PC-3 (cell line): ENCODE measurements around the gene ESRRB. TPM values are rescaled to one million over a fixed set of nuclear protein-coding genes. Genes with fewer than 3 reads are reported as not detected.

Experiments used
- ATAC-seq: fragments of 200-7000 bp; cut with Tn5 transposase; 2 replicates; pipeline ENCODE4 v1.9.1; 2020; ENCODE audit warnings: mild to moderate bottlenecking, moderate library complexity
- BruUV-seq: library from RNA; stranded (reverse); fragments of 400-500 nt; replicated peaks from 2 replicates; lab custom pipeline; 2021; lab: Mats Ljungman, UMichigan
- CTCF ChIA-PET: fragments of 300-600 bp; sonication (Branson Sonifier 250); formaldehyde crosslinking; loops from one replicate; lab custom pipeline; 2022; ENCODE audit warnings: antibody characterized with exemption; lab: Charles Lee
- POLR2A ChIA-PET: fragments of 300-600 bp; sonication (Branson Sonifier 250); formaldehyde crosslinking; loops from one replicate; lab custom pipeline; 2022; ENCODE audit warnings: antibody characterized with exemption; ENCODE audit not compliant: unreplicated experiment; lab: Charles Lee
- DNase-seq: peaks from one replicate; pipeline ENCODE4 v3.0.0-alpha.2; 2015
- H2AFZ ChIP-seq: fragments of 300-600 bp; sonication (generic); 2 replicates; pipeline ENCODE4 v1.6.0; 2016; ENCODE audit warnings: antibody characterized with exemption, low read length
- H3F3A ChIP-seq: fragments of 300-600 bp; sonication (generic); one replicate; pipeline ENCODE4 v1.6.0; 2017; ENCODE audit warnings: antibody characterized with exemption, low read length, control low read depth, mild to moderate bottlenecking; ENCODE audit not compliant: unreplicated experiment
- H3K27ac ChIP-seq: fragments of 300-600 bp; sonication (generic); 2 replicates; pipeline ENCODE4 v1.5.1; 2016; ENCODE audit warnings: mild to moderate bottlenecking, low read length
- H3K27me3 ChIP-seq: fragments of 300-600 bp; sonication (generic); 2 replicates; pipeline ENCODE4 v1.6.1; 2016; ENCODE audit warnings: low read length, mixed read lengths
- H3K36me3 ChIP-seq: fragments of 300-600 bp; sonication (generic); 2 replicates; pipeline ENCODE4 v1.6.1; 2016; ENCODE audit warnings: low read depth, mixed run types, low read length, mixed read lengths
- H3K4me1 ChIP-seq: fragments of 300-600 bp; sonication (generic); 2 replicates; pipeline ENCODE4 v1.5.1; 2016; ENCODE audit warnings: low read length; ENCODE audit not compliant: insufficient read depth
- H3K4me2 ChIP-seq: fragments of 300-600 bp; sonication (generic); 2 replicates; pipeline ENCODE4 v1.6.0; 2016; ENCODE audit warnings: low read length
- H3K4me3 ChIP-seq: fragments of 300-600 bp; sonication (generic); 2 replicates; pipeline ENCODE4 v1.5.1; 2016; ENCODE audit warnings: mild to moderate bottlenecking, low read length, mixed read lengths
- H3K79me2 ChIP-seq: fragments of 300-600 bp; sonication (generic); 2 replicates; pipeline ENCODE4 v1.6.1; 2017; ENCODE audit warnings: low read length, mixed read lengths
- H3K9ac ChIP-seq: fragments of 300-600 bp; sonication (generic); 2 replicates; pipeline ENCODE4 v1.6.0; 2016; ENCODE audit warnings: mild to moderate bottlenecking, low read length
- H3K9me2 ChIP-seq: fragments of 300-600 bp; sonication (generic); replicated peaks from 2 replicates; pipeline ENCODE4 v1.6.1; 2016; ENCODE audit warnings: mixed run types, low read length, mixed read lengths
- H3K9me3 ChIP-seq: fragments of 300-600 bp; sonication (generic); 2 replicates; pipeline ENCODE4 v1.6.1; 2016; ENCODE audit warnings: low read length, mixed read lengths
- H4K20me1 ChIP-seq: fragments of 300-600 bp; sonication (generic); 2 replicates; pipeline ENCODE4 v1.6.1; 2016; ENCODE audit warnings: low read length, mixed read lengths
- CTCF ChIP-seq: fragments of 300-600 bp; sonication (generic); conservative IDR thresholded peaks from 2 replicates; pipeline ENCODE4 v1.5.1; 2017; ENCODE audit warnings: antibody characterized with exemption, low read depth, mild to moderate bottlenecking, low read length
- EZH2 ChIP-seq: fragments of 300-600 bp; sonication (generic); IDR thresholded peaks from one replicate; pipeline ENCODE4 v1.6.1; 2017; ENCODE audit warnings: antibody characterized with exemption, mild to moderate bottlenecking, low read length; ENCODE audit not compliant: unreplicated experiment
- EZH2phosphoT487 ChIP-seq: fragments of 300-600 bp; sonication (generic); IDR thresholded peaks from 2 replicates; pipeline ENCODE4 v1.6.1; 2018; ENCODE audit warnings: mild to moderate bottlenecking, antibody characterized with exemption, low read length, borderline replicate concordance
- intact Hi-C: fragments of 100-400 bp; cut with micrococcal nuclease; formaldehyde crosslinking; loops from 2 replicates; pipeline ENCODE4 v1.9.0; 2023
- total RNA-seq: library from RNA; depleted of rRNA; stranded (reverse); fragments of >200 nt; gene quantifications from 2 replicates; pipeline ENCODE4 v1.2.3, GENCODE V29; 2014

The ESRRB gene
- total RNA-seq, 1 experiment from 2014 or later = not detected

GRCh38 chr14:76375484-76375883 lies 453 bp upstream of the ESRRB start:
- Histone ChIP-seq H3K9ac (no peak overlapping the region), H3F3A (no peaks in the 10 kb centered on the region), H3K4me3 (no peak overlapping the region), H2AFZ (no peak overlapping the region), H3K79me2 (no peaks in the 10 kb centered on the region), H3K27me3 (peaks cover 97% of the 10 kb centered on the region), H3K9me2 (no peaks in the 10 kb centered on the region), H3K9me3 (no peaks in the 10 kb centered on the region), H3K4me2 (no peak overlapping the region), H3K4me1 (0 out of 2 replicates have a peak, but pooled peaks cover 3% of the 10 kb centered on the region), H4K20me1 (no peaks in the 10 kb centered on the region), H3K36me3 (no peaks in the 10 kb centered on the region), H3K27ac (no peak overlapping the region)
- ATAC-seq (no peak; the same call in 1 of the 2 replicates), DNase-seq (no peak)
- BruUV-seq = no TSS peak
- TF ChIP-seq EZH2phosphoT487 (no peak), EZH2 (no peak), CTCF (no peak)
- ChIA-PET CTCF (no interaction called here), POLR2A (no interaction called here)
- intact Hi-C loops = no loop called here

- H2AFZ ChIP-seq = peak overlapping the region; percentile 15; the same call in 1 of the 2 replicates
- ATAC-seq = no peak
- peak; percentile 10; the same call in 1 of the 2 replicates for TF ChIP-seq EZH2phosphoT487
- no peak for TF ChIP-seq CTCF
- peak; percentile 72 for TF ChIP-seq EZH2
- no peaks in the 10 kb centered on the region for H3K79me2 ChIP-seq
- DNase-seq = no peak
- no peaks in the 10 kb centered on the region for H3F3A ChIP-seq
- ChIA-PET CTCF (no interaction called here), POLR2A (no interaction called here)
- no peaks in the 10 kb centered on the region for H3K9me2 ChIP-seq
- BruUV-seq = no TSS peak
- H3K36me3 ChIP-seq = no peaks in the 10 kb centered on the region
- intact Hi-C loops = no loop called here
- H3K9ac ChIP-seq = no peak overlapping the region
- H3K4me2 ChIP-seq = peak overlapping the region; percentile 66
- no peak overlapping the region for H3K27ac ChIP-seq
- peak overlapping the region; percentile 45 for H3K4me3 ChIP-seq
- H3K27me3 ChIP-seq = peaks cover 97% of the 10 kb centered on the region
- no peaks in the 10 kb centered on the region for H3K9me3 ChIP-seq
- no peaks in the 10 kb centered on the region for H4K20me1 ChIP-seq
- 0 out of 2 replicates have a peak, but pooled peaks cover 3% of the 10 kb centered on the region for H3K4me1 ChIP-seq
Observed at GRCh38 chr14:76376409-76376877, 506 bp downstream of the ESRRB start.
